GM19351 (cell line): Measurements from ENCODE around the gene GOLIM4.

Experiments used
- ATAC-seq: cut with Tn5 transposase; IDR thresholded peaks from one replicate; pipeline ENCODE4 v1.9.1; 2021; ENCODE audit warnings: mild to moderate bottlenecking, moderate library complexity; ENCODE audit not compliant: unreplicated experiment

The GOLIM4 gene

DNA sequence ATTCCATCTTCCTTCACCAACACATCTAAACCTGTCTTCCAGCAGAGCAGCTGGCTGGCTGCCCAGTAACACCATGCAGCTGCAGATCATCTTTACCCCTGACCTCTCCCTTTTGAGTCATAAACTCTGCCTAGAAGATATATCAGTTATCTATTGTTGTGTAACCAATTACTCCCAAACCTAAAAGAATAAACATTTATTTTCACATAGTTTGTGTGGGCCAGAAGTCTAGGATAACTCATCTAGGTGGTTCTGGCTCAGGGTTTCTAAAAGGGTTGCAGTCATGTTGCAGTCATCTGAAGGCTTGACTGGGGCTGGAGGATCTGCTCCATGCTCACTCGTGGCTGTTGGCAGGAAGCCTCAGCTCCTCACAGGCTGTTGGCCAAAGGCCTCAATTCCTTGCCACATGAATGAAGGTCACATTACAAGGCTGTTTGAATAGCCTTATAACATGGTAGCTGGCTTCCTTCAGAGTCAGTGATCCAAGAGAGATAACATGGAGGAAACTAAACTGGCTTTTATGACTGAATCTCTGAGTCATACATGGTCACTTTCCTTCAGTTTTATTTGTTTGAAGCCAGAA is 92.8 kb downstream of the GOLIM4 start:
- no peak for ATAC-seq

GRCh38 chr3:168001244-168001643 is 94.5 kb downstream of the GOLIM4 start:
- ATAC-seq = no peak

DNA sequence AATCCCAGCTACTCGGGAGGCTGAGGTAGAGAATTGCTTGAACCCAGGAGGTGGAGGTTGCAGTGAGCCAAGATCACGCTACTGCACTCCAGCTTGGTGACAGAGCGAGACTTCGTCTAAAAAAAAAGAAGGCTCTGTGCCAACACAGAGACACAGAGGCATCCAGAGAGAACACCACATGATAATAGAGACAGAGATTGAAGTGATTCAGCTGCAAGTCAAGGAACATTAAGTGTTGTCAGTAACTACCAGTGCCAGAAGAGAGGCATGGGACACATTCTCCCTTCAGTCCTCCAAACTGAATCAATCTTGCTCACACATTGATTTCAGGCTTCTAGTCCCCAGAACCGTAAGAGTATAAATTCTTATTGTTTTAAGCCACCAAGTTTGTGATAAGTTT is 97.5 kb downstream of the GOLIM4 start:
- ATAC-seq = no peak

GRCh38 chr3:167996514-167996913 is 99.2 kb downstream of the GOLIM4 start:
- ATAC-seq = no peak

DNA sequence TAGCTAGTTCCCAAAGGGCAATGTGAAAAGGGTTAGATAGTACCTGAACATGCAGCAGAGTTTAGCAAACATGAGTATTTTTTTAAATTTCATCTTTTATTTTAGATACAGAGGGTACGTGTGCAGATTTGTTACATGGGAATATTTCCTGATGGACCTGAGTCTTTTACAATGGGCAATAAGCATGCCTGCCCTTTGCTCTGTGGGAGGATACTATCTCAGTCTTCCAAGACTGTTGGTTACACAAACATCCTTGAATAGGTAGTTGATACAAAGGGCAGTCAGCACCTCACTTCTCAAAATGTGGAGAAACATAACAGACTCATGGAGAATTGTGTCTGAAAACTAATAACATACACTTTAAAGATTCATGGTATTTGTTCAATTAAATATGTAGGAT is 103.3 kb downstream of the GOLIM4 start:
- no peak for ATAC-seq

GRCh38 chr3:167991213-167991612 is 104.5 kb downstream of the GOLIM4 start:
- no peak for ATAC-seq

DNA sequence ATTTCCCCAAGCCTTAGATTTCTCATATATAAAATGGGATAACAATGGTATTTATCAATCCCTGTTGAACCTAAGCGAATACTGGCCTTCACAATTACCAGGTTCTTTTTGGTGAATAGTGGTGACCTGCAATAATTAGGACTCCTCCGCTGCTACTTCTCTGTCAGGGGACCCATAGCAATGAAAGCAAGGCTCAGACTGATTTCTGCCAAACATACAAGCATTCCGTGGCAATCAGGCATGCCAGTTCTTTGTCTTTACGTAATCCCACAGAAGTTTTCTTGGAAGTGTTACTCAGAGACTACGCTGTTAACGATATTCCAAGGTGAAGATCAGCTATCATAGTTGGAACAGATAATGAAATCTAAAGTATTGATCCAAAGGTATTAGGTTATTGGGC is 105.7 kb downstream of the GOLIM4 start:
- ATAC-seq = no peak

DNA sequence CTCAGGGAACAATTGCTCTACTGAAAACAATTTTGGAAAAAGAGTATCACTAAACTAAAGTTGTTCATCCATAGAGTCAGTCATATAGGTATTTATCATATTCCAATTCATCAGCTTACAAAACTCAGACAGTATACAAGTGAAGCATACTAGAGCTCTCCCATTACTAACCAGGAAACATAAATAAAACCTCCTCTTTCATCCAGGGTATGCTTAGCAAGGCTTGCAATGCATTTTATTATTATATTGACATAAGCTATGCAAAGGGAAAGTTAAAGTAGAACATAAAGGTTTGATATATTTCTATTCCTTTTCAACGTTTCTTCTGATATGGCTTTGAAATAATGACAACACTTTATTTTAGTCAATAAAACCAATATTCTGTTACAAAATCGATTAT is 106.7 kb downstream of the GOLIM4 start:
- no peak for ATAC-seq

- no peak for ATAC-seq
Observed at GRCh38 chr3:167983583-167983982, 112.1 kb downstream of the GOLIM4 start.

- ATAC-seq = no peak
Observed at GRCh38 chr3:167978486-167978885, 117.2 kb downstream of the GOLIM4 start.

DNA sequence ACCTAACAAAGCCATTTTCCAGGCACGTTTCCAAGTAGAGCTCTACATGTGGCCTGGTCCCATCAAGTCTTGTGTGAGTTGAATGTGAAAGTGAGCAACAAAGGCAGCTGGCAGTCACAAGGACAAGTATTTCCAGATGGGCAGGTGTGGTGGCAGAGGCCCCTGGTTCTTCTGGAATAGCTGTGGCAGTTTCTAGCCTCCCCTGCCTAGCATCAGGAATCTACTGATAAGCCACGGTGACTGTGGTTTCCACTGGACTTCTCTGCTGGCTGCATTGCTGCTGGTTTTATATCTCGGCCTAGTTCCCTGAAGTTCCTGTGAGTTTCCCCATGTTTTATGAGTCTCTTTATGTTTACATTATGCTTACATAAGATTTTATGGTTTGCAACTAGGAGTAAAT is 117.7 kb downstream of the GOLIM4 start:
- no peak for ATAC-seq

DNA sequence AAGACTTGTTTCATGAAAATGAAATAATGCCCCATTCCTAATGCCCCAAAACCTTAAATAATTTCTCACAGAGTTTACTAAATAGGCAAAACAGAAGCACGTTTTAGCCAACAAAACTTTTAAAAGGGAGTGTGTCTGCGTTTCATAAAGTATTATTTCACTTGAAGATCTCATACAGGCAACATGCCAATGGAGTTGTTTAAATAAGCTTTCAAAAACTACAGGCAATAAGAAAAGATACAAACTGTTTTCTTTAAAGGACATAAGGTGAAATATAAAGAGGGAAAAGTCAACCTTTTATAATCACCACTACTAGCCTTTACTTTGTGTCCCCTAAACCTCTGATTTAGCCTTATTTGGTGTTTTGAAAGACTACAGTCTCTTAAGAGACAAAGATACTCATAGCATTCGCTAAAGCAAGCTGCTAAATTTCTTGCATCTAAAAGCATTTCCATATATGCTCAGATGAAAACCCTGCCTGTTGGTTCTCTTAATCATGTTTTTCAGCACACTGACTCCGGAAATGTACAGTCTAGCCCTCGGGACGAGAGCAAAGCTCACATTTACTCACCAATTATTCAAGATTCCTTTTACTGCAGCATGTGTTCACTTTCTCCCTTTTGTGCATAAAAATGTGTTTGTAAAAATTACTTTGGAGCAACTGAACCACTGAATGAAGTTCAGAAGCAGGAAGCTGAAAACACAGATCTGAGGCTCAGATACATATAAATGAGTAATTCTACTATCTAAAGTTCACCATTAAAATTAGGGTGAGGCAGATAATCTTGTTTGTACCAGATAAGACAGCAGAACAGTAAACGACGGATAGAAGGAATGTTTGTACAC is 119.0 kb downstream of the GOLIM4 start:
- no peak for ATAC-seq

DNA sequence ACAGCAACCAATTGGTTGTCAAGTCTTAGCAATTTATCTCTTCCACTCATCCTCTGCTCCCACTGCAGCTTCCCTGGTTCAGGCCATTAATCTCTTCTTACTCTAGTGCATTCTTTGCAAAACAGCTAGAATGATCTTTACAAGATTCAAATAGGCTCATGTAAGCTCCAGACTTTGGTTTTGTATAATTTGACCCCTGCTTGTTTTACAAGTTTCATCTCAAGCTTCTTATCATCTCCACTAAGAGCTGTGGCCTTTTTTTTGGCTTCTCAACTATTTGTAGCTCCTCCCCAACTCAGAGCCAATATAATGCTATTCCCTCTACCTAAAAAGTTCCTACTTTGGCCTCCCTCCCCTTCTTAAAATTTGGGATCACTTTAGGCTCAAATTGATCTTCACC is 121.8 kb downstream of the GOLIM4 start:
- no peak for ATAC-seq

- ATAC-seq = no peak
Observed at GRCh38 chr3:167973046-167973445, 122.7 kb downstream of the GOLIM4 start.

DNA sequence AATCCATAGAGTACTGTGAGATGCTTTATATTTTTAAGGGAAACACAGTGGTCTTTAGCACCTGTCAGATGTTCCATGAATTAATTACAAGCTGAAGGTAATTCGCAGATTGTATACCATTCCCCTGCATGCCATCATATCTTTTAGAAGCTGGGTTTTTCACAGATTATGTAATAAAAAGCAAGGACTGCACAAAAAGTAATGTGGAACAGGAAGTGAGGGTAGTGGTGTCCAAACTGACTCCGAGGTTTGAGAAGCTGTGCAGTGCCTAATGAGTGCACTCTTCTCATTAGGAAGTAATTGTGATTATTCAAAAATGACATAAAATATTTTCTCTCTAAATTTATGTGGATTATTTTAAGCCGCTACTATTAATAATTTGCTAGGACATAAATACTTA is 123.2 kb downstream of the GOLIM4 start:
- ATAC-seq = no peak

GRCh38 chr3:167969548-167969947 is 126.2 kb downstream of the GOLIM4 start:
- ATAC-seq = no peak

- no peak for ATAC-seq
Observed at GRCh38 chr3:167967257-167968036, 128.3 kb downstream of the GOLIM4 start.
